Measurements from ENCODE around the gene GALNT17. TPM values are rescaled to one million over a fixed set of nuclear protein-coding genes. Genes with fewer than 3 reads are reported as not detected.
"Not testable (repeated sequence)": the region's sequence is repeated elsewhere in the genome, so short reads cannot be mapped to it uniquely, and the experiment has no call there.

The GALNT17 gene
- total RNA-seq, 2 experiments from 2014 or later, result not detected

DNA sequence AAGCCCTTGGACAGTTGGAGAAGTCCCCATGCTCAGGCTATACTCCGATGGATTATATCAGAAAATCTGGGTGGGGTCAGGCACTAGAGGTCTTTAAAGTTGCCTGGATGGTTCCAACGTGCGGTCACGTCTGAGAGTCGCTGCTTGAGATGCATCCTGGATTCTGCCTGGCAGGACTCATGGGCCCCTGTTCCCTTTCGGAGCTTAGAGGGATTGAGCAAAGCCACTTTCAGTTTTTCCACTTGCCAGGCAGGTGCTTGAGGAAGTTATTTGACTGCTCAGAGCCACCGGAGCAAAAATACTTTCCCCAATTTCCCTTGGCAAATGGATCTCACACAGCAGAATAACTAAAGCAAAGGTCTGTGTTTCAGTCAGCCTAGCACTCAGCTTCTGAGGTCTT lies 129.1 kb downstream of the GALNT17 start:
- Mint-ChIP-seq H3K27me3 (no peaks in the 10 kb centered on the region), H3K27ac (no peak overlapping the region), H3K4me3 (no peak overlapping the region), H3K36me3 (no peaks in the 10 kb centered on the region), H3K9me3 (ENCODE audit: low read depth) (peaks cover 18% of the 10 kb centered on the region), H3K4me1 (no peaks in the 10 kb centered on the region)
- CTCF ChIA-PET, result interaction anchor here (1.1 kb wide), 1 partner anchor 39 kb away, joined by 3 read pairs; no protein-coding TSS in a partner anchor
- no peak for ATAC-seq
- no peak for DNase-seq

DNA sequence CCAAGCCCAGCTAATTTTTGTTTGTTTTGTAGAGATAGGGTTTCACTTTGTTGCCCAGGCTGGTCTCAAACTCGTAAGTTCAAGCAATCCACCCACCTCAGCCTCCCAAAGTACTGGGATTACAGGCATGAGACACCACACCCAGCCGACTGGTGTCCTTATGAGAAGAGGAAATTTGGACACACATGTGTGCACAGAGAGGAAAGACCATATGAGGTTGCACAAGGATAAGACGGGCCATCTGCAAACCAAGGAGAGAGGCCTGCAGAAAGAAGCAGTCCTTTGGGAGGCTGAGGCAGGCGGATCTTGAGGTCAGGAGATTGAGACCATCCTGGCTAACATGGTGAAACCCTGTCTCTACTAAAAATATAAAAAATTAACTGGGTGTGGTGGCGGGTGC lies 130.9 kb downstream of the GALNT17 start:
- peaks cover 23% of the 10 kb centered on the region for H3K9me3 Mint-ChIP-seq (ENCODE audit: low read depth)
- H3K27ac Mint-ChIP-seq, DNase-seq, H3K36me3 Mint-ChIP-seq, H3K4me3 Mint-ChIP-seq, H3K27me3 Mint-ChIP-seq, H3K4me1 Mint-ChIP-seq, CTCF ChIA-PET, ATAC-seq: not testable (repeated sequence)

DNA sequence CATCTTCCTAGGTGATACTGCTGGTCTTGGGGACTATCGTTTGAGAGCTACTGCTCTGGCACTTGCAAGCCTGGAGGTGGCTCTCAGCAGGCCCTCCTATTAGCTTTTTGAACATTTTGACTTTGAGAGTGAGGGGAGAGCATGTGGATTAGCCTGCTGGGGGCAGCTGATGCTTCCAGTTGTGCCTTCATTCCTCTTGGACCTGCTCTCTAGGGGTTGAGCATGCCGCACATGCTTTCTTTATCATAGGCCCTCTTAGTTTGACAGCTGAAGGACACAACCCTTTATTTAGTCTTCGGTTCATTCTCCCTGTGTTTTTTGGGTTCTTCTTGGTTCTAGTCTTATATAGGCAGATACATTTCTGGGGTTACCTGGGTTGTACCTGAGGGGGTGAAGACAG lies 132.1 kb downstream of the GALNT17 start:
- DNase-seq (no peak), ATAC-seq (no peak)
- H3K4me3 Mint-ChIP-seq, result no peak overlapping the region
- H3K27ac Mint-ChIP-seq, result no peak overlapping the region
- no peaks in the 10 kb centered on the region for H3K27me3 Mint-ChIP-seq
- H3K9me3 Mint-ChIP-seq (ENCODE audit: low read depth), result peaks cover 18% of the 10 kb centered on the region
- no peaks in the 10 kb centered on the region for H3K4me1 Mint-ChIP-seq
- no peaks in the 10 kb centered on the region for H3K36me3 Mint-ChIP-seq
- CTCF ChIA-PET, result no interaction called here

DNA sequence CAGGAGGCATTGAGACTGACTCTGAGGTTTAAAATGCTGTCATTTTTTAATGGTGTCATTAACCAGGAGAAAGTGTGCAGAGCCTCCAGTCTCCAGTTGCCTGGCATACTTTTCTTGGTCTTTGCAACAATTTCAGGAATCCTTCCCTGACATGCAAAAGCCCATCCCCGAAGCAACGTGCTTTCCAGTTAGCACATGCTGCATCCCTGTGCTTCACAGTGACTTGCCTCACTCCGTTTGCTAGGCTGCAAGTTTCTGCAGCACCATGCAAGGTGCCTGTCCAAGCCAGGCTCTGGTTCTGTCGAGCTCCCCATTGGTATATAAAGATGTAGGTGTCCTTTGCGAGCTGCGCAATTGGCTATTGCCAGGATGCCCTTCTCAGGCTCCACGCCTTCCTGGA lies 135.0 kb downstream of the GALNT17 start:
- H3K4me3 Mint-ChIP-seq, result no peak overlapping the region
- no peak for ATAC-seq
- H3K36me3 Mint-ChIP-seq, result no peaks in the 10 kb centered on the region
- no peaks in the 10 kb centered on the region for H3K27me3 Mint-ChIP-seq
- no peaks in the 10 kb centered on the region for H3K4me1 Mint-ChIP-seq
- DNase-seq, result no peak
- H3K27ac Mint-ChIP-seq, result no peak overlapping the region
- CTCF ChIA-PET, result no interaction called here
- peaks cover 20% of the 10 kb centered on the region for H3K9me3 Mint-ChIP-seq (ENCODE audit: low read depth)

DNA sequence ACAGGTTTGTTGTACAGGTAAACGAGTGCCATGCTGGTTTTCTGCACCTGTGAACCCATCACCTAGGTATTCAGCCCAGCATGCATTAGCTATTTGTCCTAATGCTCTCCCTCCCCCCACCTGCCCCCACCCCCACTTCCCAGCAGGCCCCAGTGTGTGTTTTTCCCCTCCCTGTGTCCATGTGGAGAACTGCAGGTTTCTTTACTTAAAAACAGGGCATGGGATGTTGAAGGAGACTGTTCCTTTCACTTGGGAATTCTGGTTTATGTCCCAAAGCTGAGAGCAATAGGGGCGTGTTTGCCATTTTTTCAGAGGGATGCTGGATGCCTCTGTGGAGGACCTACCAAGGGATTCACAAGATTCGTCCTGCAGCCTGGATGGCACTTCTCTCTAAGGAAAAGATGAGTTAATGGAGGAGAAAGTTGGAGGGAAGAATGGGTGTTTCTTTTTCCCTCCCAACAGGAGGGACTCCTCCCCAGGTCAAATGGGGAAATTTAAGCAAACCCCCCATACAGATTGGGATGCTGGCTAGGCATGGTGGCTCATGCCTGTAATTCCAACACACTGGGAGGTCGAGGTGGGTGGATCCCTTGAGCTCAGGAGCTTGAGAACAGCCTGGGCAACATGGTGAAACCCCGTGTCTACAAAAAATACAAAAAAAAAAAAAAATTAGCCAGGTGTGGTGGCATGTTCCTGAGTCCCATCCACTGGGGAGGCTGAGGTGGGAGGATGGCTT lies 136.0 kb downstream of the GALNT17 start:
- peaks cover 20% of the 10 kb centered on the region for H3K9me3 Mint-ChIP-seq (ENCODE audit: low read depth)
- H3K27ac Mint-ChIP-seq, result no peak overlapping the region
- no peaks in the 10 kb centered on the region for H3K36me3 Mint-ChIP-seq
- DNase-seq, result no peak
- no peaks in the 10 kb centered on the region for H3K4me1 Mint-ChIP-seq
- no peaks in the 10 kb centered on the region for H3K27me3 Mint-ChIP-seq
- H3K4me3 Mint-ChIP-seq, result no peak overlapping the region
- ATAC-seq, result no peak
- CTCF ChIA-PET, result no interaction called here

GRCh38 chr7:71270558-71270957 lies 138.6 kb downstream of the GALNT17 start:
- H3K9me3 Mint-ChIP-seq (ENCODE audit: low read depth), result peaks cover 13% of the 10 kb centered on the region
- H3K27ac Mint-ChIP-seq, result no peak overlapping the region
- H3K36me3 Mint-ChIP-seq, result no peaks in the 10 kb centered on the region
- no peaks in the 10 kb centered on the region for H3K27me3 Mint-ChIP-seq
- no peak for ATAC-seq
- CTCF ChIA-PET, result no interaction called here
- no peaks in the 10 kb centered on the region for H3K4me1 Mint-ChIP-seq
- no peak overlapping the region for H3K4me3 Mint-ChIP-seq
- no peak for DNase-seq

DNA sequence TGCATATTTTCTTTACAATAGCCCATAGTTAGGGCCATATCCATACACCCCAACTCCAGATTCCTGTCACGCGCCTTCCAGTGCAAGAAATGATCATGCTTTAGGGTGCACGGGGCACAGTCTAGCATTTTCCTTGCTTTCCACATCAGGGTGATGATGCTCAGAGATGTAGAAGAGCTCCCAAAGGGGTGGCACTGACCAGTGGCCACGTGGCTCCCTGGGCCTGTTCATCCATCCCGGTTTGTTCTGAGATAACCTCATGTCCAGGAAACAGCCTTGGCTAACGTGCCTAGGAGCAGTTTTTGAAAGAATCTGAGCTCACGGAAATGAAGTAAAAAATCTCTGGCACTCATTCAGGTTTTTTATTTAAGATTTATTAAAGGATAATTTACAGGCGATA lies 139.3 kb downstream of the GALNT17 start:
- no peaks in the 10 kb centered on the region for H3K36me3 Mint-ChIP-seq
- H3K27ac Mint-ChIP-seq, result no peak overlapping the region
- H3K4me1 Mint-ChIP-seq, result no peaks in the 10 kb centered on the region
- no peak overlapping the region for H3K4me3 Mint-ChIP-seq
- DNase-seq (no peak), ATAC-seq (no peak)
- CTCF ChIA-PET, result no interaction called here
- no peaks in the 10 kb centered on the region for H3K27me3 Mint-ChIP-seq
- peaks cover 13% of the 10 kb centered on the region for H3K9me3 Mint-ChIP-seq (ENCODE audit: low read depth)

- ATAC-seq, result no peak
- H3K9me3 Mint-ChIP-seq (ENCODE audit: low read depth), result peaks cover 18% of the 10 kb centered on the region
- no peak overlapping the region for H3K4me3 Mint-ChIP-seq
- H3K27me3 Mint-ChIP-seq, result no peaks in the 10 kb centered on the region
- CTCF ChIA-PET, result no interaction called here
- H3K36me3 Mint-ChIP-seq, result no peaks in the 10 kb centered on the region
- H3K27ac Mint-ChIP-seq, result no peak overlapping the region
- no peak for DNase-seq
- no peaks in the 10 kb centered on the region for H3K4me1 Mint-ChIP-seq
These were observed 140.9 kb downstream of the GALNT17 start for GRCh38 chr7:71272509-71273490.

- CTCF ChIA-PET, result no interaction called here
- H3K9me3 Mint-ChIP-seq (ENCODE audit: low read depth), result peaks cover 22% of the 10 kb centered on the region
- H3K36me3 Mint-ChIP-seq, result no peaks in the 10 kb centered on the region
- H3K4me3 Mint-ChIP-seq, result no peak overlapping the region
- no peaks in the 10 kb centered on the region for H3K4me1 Mint-ChIP-seq
- no peak overlapping the region for H3K27ac Mint-ChIP-seq
- no peaks in the 10 kb centered on the region for H3K27me3 Mint-ChIP-seq
- ATAC-seq, result no peak
- DNase-seq, result no peak
These were observed 146.3 kb downstream of the GALNT17 start for GRCh38 chr7:71278257-71278656.

DNA sequence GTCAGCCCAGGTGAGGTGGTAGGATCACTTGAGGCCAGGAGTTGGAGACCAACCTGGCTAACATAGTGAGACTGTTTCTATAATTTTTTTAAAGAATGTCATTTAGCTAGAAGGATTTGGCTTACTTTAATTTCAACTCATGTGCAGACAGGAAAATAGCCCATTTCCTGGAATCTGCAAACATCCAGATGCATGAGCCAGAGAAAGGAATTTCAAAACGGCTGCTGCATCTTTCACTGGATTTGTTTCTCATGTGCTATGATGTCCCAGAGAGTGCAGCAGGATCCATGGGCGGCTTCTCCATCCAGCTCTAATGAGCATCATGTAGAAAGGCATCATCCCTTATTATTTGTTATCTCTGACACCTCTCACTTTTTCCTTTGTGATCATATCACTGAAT lies 149.3 kb downstream of the GALNT17 start:
- no peak for ATAC-seq
- peaks cover 17% of the 10 kb centered on the region for H3K9me3 Mint-ChIP-seq (ENCODE audit: low read depth)
- no peaks in the 10 kb centered on the region for H3K36me3 Mint-ChIP-seq
- no peak overlapping the region for H3K4me3 Mint-ChIP-seq
- CTCF ChIA-PET, result no interaction called here
- H3K27ac Mint-ChIP-seq, result no peak overlapping the region
- H3K4me1 Mint-ChIP-seq, result no peaks in the 10 kb centered on the region
- no peaks in the 10 kb centered on the region for H3K27me3 Mint-ChIP-seq
- no peak for DNase-seq

GRCh38 chr7:71283802-71284201 lies 151.9 kb downstream of the GALNT17 start:
- H3K4me1 Mint-ChIP-seq, result no peaks in the 10 kb centered on the region

DNA sequence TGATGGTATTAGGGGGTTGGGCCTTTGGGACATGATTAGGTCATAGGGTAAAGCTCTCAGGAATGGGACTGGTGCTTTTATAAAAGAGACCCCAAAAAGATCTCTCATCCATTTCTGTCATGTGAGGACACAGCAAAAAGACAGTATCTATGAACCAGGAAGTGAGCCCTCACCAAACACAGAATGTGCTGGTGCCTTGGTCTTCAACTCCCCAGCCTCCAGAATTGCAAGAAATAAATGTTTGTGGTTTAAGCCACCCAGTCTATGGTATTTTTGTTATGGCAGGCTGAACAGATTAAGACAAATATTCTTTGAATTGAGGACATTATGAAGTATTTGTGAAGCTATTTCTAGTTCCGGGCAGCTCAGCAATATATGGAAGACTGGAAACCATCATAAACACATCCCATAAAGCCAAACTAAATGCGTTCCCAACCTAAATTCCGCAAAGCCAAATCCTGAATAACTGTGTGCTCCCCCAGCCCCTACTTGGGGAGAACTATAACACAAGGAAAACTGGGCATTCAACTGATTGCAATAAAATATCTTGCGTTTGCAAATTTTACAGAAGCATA lies 153.7 kb downstream of the GALNT17 start:
- DNase-seq (no peak), ATAC-seq (no peak)
- CTCF ChIA-PET, result no interaction called here
- no peaks in the 10 kb centered on the region for H3K9me3 Mint-ChIP-seq (ENCODE audit: low read depth)
- no peaks in the 10 kb centered on the region for H3K4me1 Mint-ChIP-seq
- H3K36me3 Mint-ChIP-seq, result no peaks in the 10 kb centered on the region
- H3K4me3 Mint-ChIP-seq, result no peak overlapping the region
- no peaks in the 10 kb centered on the region for H3K27me3 Mint-ChIP-seq
- H3K27ac Mint-ChIP-seq, result no peak overlapping the region

More at GRCh38 chr7:71283802-71284201, 151.9 kb downstream of the GALNT17 start:
- ATAC-seq (no peak), DNase-seq (no peak)
- H3K27ac Mint-ChIP-seq, result no peak overlapping the region
- no peaks in the 10 kb centered on the region for H3K27me3 Mint-ChIP-seq
- peaks cover 8% of the 10 kb centered on the region for H3K9me3 Mint-ChIP-seq (ENCODE audit: low read depth)
- no peak overlapping the region for H3K4me3 Mint-ChIP-seq
- CTCF ChIA-PET, result no interaction called here
- H3K36me3 Mint-ChIP-seq, result no peaks in the 10 kb centered on the region

DNA sequence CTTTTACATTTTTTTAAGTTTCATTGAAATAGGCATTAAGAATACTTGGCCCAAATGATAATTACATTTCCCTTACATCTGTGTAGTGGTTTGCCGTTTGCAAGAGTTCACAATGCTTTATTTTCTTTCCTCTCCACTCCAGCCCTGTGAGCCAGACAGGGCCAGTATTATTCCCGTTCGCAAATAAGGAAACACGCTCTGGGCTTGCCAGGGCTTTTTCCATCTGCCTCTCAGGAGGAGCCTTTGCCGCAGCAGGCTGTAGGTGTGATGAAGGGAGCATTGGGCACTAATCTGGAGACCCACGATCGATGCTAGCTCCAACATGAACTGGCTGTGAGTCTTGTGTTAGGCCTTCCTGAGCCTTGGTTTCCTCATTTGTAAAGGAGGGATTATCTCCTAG lies 154.4 kb downstream of the GALNT17 start:
- no peak overlapping the region for H3K27ac Mint-ChIP-seq
- no peaks in the 10 kb centered on the region for H3K36me3 Mint-ChIP-seq
- DNase-seq (no peak), ATAC-seq (no peak)
- CTCF ChIA-PET, result no interaction called here
- no peak overlapping the region for H3K4me3 Mint-ChIP-seq
- H3K4me1 Mint-ChIP-seq, result no peaks in the 10 kb centered on the region
- H3K27me3 Mint-ChIP-seq, result no peaks in the 10 kb centered on the region
- peaks cover 2% of the 10 kb centered on the region for H3K9me3 Mint-ChIP-seq (ENCODE audit: low read depth)

GRCh38 chr7:71286924-71287323 lies 155.0 kb downstream of the GALNT17 start:
- Mint-ChIP-seq H3K27ac (no peak overlapping the region), H3K36me3 (no peaks in the 10 kb centered on the region), H3K27me3 (no peaks in the 10 kb centered on the region), H3K4me1 (no peaks in the 10 kb centered on the region), H3K9me3 (ENCODE audit: low read depth) (peaks cover 2% of the 10 kb centered on the region), H3K4me3 (no peak overlapping the region)
- CTCF ChIA-PET, result no interaction called here
- DNase-seq (no peak), ATAC-seq (no peak)

Measured in activated CD8-positive, alpha-beta memory T cell treated with anti-CD3 and anti-CD28 coated beads, Interleukin-2, amount 10 ng/mL, durations not matched to agents 7 days and 5 days (primary cell).